Astrocyte of the cerebellum (primary cell): ENCODE data around the gene CIT.
"Not testable (repeated sequence)": the region's sequence is repeated elsewhere in the genome, so short reads cannot be mapped to it uniquely, and the experiment has no call there.

ENCODE experiments used
- DNase-seq: peaks from one replicate; pipeline ENCODE4 v3.0.0-alpha.2; 2011; ENCODE audit warnings: low read depth
- H3K4me3 ChIP-seq: 2 replicates; pipeline ENCODE4 v1.5.1; 2011; ENCODE audit warnings: mild to moderate bottlenecking, low read depth, low read length, moderate library complexity
- in situ Hi-C: cut with HindIII; loops from 2 replicates; pipeline ENCODE4 v1.10.0; 2017; ENCODE audit warnings: low sequenced_read_pairs
- TF ChIP-seq, protein P1 (sequence below): IDR thresholded peaks from 2 replicates; pipeline ENCODE4 v1.5.1; 2012; ENCODE audit warnings: low read length, low read depth, moderate library complexity, mild to moderate bottlenecking; ENCODE audit errors: missing control alignments

CIT gene

DNA sequence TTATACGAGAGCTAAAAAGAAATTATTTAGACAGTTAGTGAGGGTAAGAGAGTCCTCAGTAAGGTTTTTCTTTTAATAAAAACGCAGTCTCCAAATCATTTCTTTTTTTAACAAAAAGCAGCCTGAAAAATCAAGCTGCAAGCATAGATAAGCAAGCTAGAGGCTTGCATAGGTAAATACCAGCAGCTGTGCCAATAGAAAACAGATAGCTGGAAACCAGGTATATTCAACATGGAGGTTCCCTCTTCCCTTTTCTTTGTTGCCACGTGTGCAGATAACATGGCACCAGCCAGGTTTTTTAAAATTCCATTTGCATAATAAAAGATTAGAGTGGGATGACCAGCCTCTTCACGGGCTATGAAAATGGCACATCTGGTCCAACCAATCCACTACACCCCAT lies 215.2 kb downstream of the CIT start:
- TF ChIP-seq, protein P1, sequence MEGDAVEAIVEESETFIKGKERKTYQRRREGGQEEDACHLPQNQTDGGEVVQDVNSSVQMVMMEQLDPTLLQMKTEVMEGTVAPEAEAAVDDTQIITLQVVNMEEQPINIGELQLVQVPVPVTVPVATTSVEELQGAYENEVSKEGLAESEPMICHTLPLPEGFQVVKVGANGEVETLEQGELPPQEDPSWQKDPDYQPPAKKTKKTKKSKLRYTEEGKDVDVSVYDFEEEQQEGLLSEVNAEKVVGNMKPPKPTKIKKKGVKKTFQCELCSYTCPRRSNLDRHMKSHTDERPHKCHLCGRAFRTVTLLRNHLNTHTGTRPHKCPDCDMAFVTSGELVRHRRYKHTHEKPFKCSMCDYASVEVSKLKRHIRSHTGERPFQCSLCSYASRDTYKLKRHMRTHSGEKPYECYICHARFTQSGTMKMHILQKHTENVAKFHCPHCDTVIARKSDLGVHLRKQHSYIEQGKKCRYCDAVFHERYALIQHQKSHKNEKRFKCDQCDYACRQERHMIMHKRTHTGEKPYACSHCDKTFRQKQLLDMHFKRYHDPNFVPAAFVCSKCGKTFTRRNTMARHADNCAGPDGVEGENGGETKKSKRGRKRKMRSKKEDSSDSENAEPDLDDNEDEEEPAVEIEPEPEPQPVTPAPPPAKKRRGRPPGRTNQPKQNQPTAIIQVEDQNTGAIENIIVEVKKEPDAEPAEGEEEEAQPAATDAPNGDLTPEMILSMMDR = no peak
- DNase-seq = no peak
- in situ Hi-C loops = no loop called here
- H3K4me3 ChIP-seq = no peak overlapping the region

DNA sequence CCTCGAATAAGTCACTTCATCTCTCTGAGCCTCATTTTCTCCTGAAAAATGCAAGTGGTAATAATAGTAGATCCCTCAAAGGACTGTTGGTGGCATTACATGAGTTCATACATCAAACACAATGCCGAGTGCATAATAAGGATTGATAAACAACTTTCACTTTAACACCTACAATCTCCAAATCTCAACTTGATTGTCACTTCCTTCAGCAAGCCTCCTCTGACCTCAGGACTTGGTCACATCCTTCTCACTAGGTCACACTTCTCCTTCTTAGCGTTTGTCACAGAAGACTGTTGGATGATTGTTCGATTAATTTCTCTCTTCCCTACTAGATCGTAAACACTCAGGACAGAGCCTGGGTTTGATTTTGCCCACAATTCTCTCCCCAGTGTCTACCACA lies 217.0 kb downstream of the CIT start:
- no peak overlapping the region for H3K4me3 ChIP-seq
- in situ Hi-C loops = no loop called here
- no peak for DNase-seq
- TF ChIP-seq, protein P1 = no peak

DNA sequence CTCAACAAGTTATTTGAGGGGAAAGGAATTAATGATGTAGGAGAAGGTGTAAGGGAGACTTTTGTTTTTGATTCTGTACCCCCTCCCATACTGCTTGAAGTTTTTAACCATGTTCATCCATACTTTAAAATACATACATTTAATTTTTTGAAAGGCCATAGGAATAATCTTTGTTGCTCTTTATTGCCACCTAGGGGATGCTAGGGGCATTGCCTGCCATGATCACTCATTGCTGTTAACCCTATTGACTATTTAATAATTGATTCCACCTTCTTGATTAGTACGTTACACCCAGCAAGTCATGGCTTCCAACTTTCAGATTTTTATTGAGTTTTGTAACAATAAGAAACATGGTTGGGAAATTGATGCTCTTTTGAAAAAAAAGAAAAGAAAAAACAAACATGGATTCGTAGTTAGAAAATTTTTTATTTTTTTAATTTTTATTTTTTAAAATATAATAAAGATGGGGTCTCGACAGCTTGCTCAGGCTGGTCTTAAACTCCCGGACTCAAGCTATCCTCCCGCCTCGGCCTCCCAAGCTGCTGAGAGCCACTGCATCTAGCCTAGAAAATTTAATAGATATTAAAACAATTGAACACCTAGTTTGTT lies 217.7 kb downstream of the CIT start:
- no peak overlapping the region for H3K4me3 ChIP-seq
- TF ChIP-seq, protein P1 = peak; percentile 97
- no peak for DNase-seq
- in situ Hi-C loops = no loop called here

DNA sequence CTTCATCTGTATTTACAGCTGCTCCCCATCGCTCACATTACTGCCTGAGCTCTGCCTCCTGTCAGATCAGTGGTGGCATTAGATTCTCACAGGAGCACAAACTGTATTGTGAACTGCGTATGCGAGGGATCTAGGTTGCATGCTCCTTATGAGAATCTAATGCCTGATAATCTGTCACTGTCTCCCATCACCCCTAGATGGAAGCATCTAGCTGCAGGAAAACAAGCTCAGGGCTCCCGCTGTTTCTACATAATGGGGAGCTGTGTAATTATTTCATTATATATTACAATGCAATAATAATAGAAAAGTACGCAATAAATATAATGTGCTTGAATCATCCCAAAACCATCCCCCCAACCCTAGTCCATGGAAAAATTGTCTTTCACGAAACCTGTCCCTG lies 219.0 kb downstream of the CIT start:
- H3K4me3 ChIP-seq, in situ Hi-C loops, DNase-seq: not testable (repeated sequence)

DNA sequence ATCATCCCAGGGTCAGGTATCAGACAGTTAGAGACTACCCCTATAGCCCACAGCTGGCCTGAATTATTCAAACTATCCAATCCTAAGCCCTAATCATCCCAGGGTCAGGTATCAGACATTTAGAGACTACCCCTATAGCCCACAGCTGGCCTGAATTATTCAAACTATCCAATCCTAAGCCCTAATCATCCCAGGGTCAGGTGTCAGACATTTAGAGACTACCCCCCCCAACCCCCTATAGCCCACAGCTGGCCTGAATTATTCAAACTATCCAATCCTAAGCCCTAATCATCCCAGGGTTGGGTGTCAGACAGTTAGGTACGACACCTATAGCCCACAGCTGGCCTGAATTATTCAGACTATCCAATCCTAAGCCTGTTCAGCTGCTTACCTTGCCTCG lies 220.1 kb downstream of the CIT start:
- H3K4me3 ChIP-seq, DNase-seq, in situ Hi-C loops: not testable (repeated sequence)

DNA sequence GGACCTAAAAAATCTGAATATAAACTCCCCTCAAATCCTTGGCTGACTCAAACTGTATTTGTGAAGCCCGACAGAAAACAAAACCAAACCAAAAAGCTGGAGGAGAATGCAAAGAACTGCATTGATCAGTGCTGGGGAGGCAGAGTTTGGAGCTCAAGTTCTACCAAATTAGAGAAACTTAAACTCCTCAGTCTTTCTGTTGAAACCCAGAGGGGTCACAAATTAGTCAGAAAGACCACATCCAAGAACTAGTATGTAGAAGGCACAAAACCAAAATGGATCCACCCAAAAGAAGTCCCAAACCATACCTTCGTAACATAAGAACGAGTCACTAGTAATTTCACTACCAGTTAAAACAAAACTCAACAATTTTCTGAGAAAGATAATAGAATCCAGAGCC lies 224.5 kb downstream of the CIT start:
- TF ChIP-seq, protein P1 = no peak
- in situ Hi-C loops = no loop called here
- no peak overlapping the region for H3K4me3 ChIP-seq
- DNase-seq = no peak

DNA sequence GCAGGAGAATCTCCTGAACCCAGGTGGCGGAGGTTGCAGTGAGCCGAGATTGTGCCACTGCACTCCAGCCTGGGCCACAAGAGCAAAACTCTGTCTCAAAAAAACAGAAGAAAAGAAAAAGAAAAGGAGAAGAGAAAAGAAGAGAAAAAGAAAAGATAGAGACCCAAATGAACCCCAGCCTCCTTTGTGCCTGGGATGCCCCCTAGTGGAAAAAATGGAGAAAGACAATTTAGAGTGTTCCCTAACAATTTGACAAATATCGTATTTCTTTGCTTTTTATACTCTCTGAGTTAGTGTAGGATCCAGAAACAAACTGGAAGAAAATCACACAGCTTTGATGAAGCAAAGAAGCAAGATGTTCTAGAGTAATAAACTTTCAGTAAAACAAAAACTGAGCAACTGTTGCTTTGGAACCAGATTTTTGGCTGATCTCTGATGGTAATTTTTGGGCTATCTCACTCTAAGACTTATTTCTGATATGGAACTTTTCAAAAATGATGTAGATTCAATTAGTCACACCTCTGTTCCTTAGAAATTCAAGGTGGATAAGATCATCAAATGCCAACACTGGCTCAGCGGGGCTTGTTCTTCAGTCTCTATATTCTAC lies 227.8 kb downstream of the CIT start:
- in situ Hi-C loops = no loop called here
- H3K4me3 ChIP-seq = no peak overlapping the region
- TF ChIP-seq, protein P1 = peak; percentile 36
- no peak for DNase-seq
